ENCODE data around the gene ZBTB21. TPM values are rescaled to one million over a fixed set of nuclear protein-coding genes. Genes with fewer than 3 reads are reported as not detected.
A peak's percentile ranks its signal among the peaks of the same experiment; 100 is the strongest.

The ZBTB21 gene
- total and polyA plus RNA-seq, 2 of the 8 experiments (the other 6 are each of a cell fraction or from before 2014, with no cell fraction given), result 3.9 to 17.8 TPM

- WGBS, 2 experiments (ENCODE audit: extremely low coverage in 1 of 2, insufficient coverage in 1 of 2, insufficient read length in 1 of 2, insufficient replicate concordance in 2 of 2, low coverage in 1 of 2, low lambda C conversion rate in 2 of 2, missing lambda C conversion rate in 1 of 2), result 87% methylated on average over 6 of the region's 6 CpGs; no CpG with 5 or more reads in 1 of the 2 experiments
- Histone ChIP-seq H3K23ac (ENCODE audit: insufficient read length) (no peak overlapping the region), H4K20me1 (replicated peaks in 1 of 2; ENCODE audit: control insufficient read depth in 1 of 2, insufficient read depth in 2 of 2, low read length in 2 of 2) (peaks cover 0 to 4% of the 10 kb centered on the region in 2 experiments), H3K23me2 (ENCODE audit: low read depth, low read length) (peaks cover 9% of the 10 kb centered on the region), H3K4me1 (replicated peaks in 1 of 4; ENCODE audit: control insufficient read depth in 3 of 4, insufficient read depth in 4 of 4, low read length in 3 of 4) (no peaks in the 10 kb centered on the region; a peak in 1 of 7 replicates), H3K27ac (ENCODE audit: low read depth, low read length) (no peak overlapping the region), H4K91ac (replicated peaks; ENCODE audit: insufficient read length, low read length) (no peak overlapping the region), H3K79me2 (ENCODE audit: control insufficient read depth in 1 of 2, insufficient read depth in 2 of 2, low read length in 2 of 2) (peaks cover 4 to 46% of the 10 kb centered on the region in 2 experiments; a peak in 3 of 4 replicates), H2BK15ac (ENCODE audit: low read length) (no peak overlapping the region), H2BK120ac (replicated peaks; ENCODE audit: low read depth, low read length) (no peak overlapping the region), H3K56ac (replicated peaks; ENCODE audit: insufficient read length, low read depth, low read length) (no peak overlapping the region), H2BK5ac (ENCODE audit: low read depth, low read length) (no peak overlapping the region), H3K79me1 (ENCODE audit: low read depth, low read length) (no peaks in the 10 kb centered on the region; the same call in 1 of the 2 replicates), H2AK5ac (ENCODE audit: low read depth, low read length) (no peak overlapping the region), H3K4me2 (ENCODE audit: insufficient read depth in 1 of 2, low read depth in 2 of 2, low read length in 2 of 2) (no peak overlapping the region; a peak in 1 of 4 replicates), H3K4me3 (ENCODE audit: extremely low read depth in 1 of 4, insufficient read depth in 2 of 4, low read depth in 3 of 4, low read length in 4 of 4) (no peak overlapping the region), H3K9ac (replicated peaks in 1 of 4; ENCODE audit: extremely low read depth in 1 of 4, low read depth in 3 of 4, low read length in 3 of 4) (no peak overlapping the region), H2BK12ac (ENCODE audit: low read depth, low read length) (no peak overlapping the region; the same call in 1 of the 2 replicates), H3K27me3 (replicated peaks in 1 of 4; ENCODE audit: control insufficient read depth in 3 of 4, extremely low read depth in 1 of 4, insufficient read depth in 3 of 4, low read length in 3 of 4) (peaks cover 0 to 10% (median 9%) of the 10 kb centered on the region in 4 experiments; a peak in 6 of 7 replicates), H3K18ac (ENCODE audit: extremely low read depth, low read length) (no peak overlapping the region), H4K5ac (ENCODE audit: insufficient read length, low read depth, low read length) (no peak overlapping the region), H3K36me3 (ENCODE audit: control insufficient read depth in 2 of 4, insufficient read depth in 4 of 4, low read length in 3 of 4) (peaks cover 0 to 1% (median 0%) of the 10 kb centered on the region in 4 experiments; a peak in 1 of 8 replicates), H2BK20ac (ENCODE audit: low read length) (no peak overlapping the region), H2AFZ (ENCODE audit: low read length) (no peak overlapping the region), H3K9me3 (ENCODE audit: insufficient read depth in 2 of 2, low read depth in 1 of 2, low read length in 1 of 2) (no peaks in the 10 kb centered on the region), H4K8ac (ENCODE audit: extremely low read depth, insufficient read depth, low read length) (no peak overlapping the region), H3K4ac (replicated peaks; ENCODE audit: insufficient read length, low read depth, low read length) (no peak overlapping the region), H3K14ac (ENCODE audit: insufficient read length) (no peak overlapping the region)
- TF ChIP-seq TEAD4 (IDR thresholded peaks at IDR 0.05; ENCODE audit: low read depth, low read length) (no peak), RAD21 (IDR thresholded peaks at IDR 0.05 in 1 of 2, conservative IDR thresholded peaks at IDR 0.05 in 1 of 2; ENCODE audit: low read depth in 2 of 2, low read length in 2 of 2) (no peak), JUN (IDR thresholded peaks at IDR 0.05; ENCODE audit: low read depth, low read length) (no peak), RFX5 (IDR thresholded peaks at IDR 0.05; ENCODE audit: borderline replicate concordance, low read depth, low read length) (no peak), KDM4A (IDR thresholded peaks at IDR 0.05; ENCODE audit: low read depth, low read length, severe bottlenecking) (no peak)
- DNase-seq (ENCODE audit: low read depth in 1 of 2, low spot score in 2 of 2) (peak in 1 of 2 experiments; percentile 8), FAIRE-seq (no peak)
- POLR2A ChIA-PET (ENCODE audit: partially characterized antibody), result no interaction called here
- CTCF ChIA-PET (ENCODE audit: partially characterized antibody), result interaction anchor here (1.0 to 2.2 kb wide), 3 partner anchors 17 to 109 kb away, joined by 3 to 8 read pairs (median 3); no protein-coding TSS in a partner anchor
These were observed 2.7 kb downstream of the ZBTB21 start for GRCh38 chr21:42007356-42007940.
